AG04449 (cell line): ENCODE measurements around the gene ADAM29.
"Not testable (repeated sequence)": the region's sequence is repeated elsewhere in the genome, so short reads cannot be mapped to it uniquely, and the experiment has no call there.

ENCODE experiments used
- CTCF ChIA-PET: fragments of 350-600 bp; formaldehyde crosslinking; extraction: SDS; loops from one replicate; lab custom pipeline; 2021; ENCODE audit warnings: antibody characterized with exemption; lab: Yijun Ruan, JAX
- POLR2A ChIA-PET: fragments of 400-600, 350-600 bp; formaldehyde crosslinking; extraction: SDS; loops from one replicate; lab custom pipeline; 2020; ENCODE audit warnings: antibody characterized with exemption, inconsistent platforms; lab: Yijun Ruan, JAX
- DNase-seq: peaks from one replicate; pipeline ENCODE4 v3.0.0-alpha.2; 2010; ENCODE audit warnings: low read depth, low spot score
- H3K4me3 ChIP-seq: 2 replicates; pipeline ENCODE4 v1.5.1; 2011; ENCODE audit warnings: low read depth, mild to moderate bottlenecking, control low read depth, low read length
- TF ChIP-seq, protein P1 (sequence below): IDR thresholded peaks from one replicate; pipeline ENCODE4 v1.5.1; 2011; ENCODE audit warnings: mild to moderate bottlenecking, moderate library complexity, low read length, control low read depth, inconsistent platforms; ENCODE audit not compliant: insufficient read depth; ENCODE audit errors: missing control alignments

The ADAM29 gene

DNA sequence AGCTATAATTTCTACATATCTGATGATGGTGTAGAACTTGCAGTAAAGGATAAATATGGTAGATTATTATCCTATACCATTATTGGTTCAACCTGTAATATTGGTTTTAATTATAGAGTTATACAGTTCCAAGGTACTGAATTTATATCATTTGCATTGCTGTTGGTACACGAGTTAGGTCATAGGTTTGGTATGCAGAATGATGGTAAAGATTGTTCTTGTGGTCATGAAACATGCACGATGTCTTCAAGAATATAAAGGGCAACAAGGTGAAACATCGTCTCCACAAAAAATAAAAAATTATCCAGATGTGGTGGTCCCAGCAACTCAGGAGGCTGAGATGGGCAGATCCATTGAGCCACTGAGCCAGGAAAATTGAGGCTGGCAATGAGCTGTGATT lies 99.6 kb downstream of the ADAM29 start:
- ChIA-PET CTCF (no interaction called here), POLR2A (no interaction called here)

DNA sequence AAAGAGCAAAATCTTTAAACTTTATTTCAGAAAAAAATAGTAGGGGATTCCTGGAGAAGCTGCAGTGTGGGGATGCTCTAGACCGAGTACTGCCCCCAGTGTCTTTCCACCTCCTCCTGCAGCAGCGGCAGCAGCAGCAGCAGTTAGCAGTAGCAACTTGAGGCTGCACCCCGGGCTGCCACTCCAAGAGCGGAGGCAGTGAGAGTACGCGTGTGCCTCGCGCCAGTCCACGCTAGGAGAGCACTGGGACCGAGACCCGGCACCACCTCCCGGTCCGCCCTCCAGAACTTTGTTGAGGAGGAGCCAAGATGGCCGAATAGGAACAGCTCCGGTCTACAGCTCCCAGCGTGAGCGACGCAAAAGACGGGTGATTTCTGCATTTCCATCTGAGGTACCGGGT lies 101.3 kb downstream of the ADAM29 start:
- POLR2A ChIA-PET, H3K4me3 ChIP-seq, CTCF ChIA-PET, DNase-seq: not testable (repeated sequence)

More for the DNA sequence above, 99.6 kb downstream of the ADAM29 start:
- no peak overlapping the region for H3K4me3 ChIP-seq
- no peak for DNase-seq
- TF ChIP-seq, protein P1, sequence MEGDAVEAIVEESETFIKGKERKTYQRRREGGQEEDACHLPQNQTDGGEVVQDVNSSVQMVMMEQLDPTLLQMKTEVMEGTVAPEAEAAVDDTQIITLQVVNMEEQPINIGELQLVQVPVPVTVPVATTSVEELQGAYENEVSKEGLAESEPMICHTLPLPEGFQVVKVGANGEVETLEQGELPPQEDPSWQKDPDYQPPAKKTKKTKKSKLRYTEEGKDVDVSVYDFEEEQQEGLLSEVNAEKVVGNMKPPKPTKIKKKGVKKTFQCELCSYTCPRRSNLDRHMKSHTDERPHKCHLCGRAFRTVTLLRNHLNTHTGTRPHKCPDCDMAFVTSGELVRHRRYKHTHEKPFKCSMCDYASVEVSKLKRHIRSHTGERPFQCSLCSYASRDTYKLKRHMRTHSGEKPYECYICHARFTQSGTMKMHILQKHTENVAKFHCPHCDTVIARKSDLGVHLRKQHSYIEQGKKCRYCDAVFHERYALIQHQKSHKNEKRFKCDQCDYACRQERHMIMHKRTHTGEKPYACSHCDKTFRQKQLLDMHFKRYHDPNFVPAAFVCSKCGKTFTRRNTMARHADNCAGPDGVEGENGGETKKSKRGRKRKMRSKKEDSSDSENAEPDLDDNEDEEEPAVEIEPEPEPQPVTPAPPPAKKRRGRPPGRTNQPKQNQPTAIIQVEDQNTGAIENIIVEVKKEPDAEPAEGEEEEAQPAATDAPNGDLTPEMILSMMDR = no peak
